GM23338 (cell line): ENCODE results near the gene NANOGP8. TPM values are rescaled to one million over a fixed set of nuclear protein-coding genes. Genes with fewer than 3 reads are reported as not detected.
"Not testable (repeated sequence)": the region's sequence is repeated elsewhere in the genome, so short reads cannot be mapped to it uniquely, and the experiment has no call there.

Experiments
- ATAC-seq: fragments of 200-7000 bp; cut with Tn5 transposase; 3 replicates; pipeline ENCODE4 v1.9.1; 2020
- DNase-seq: peaks from one replicate; pipeline ENCODE4 v3.0.0-alpha.2; 2015; ENCODE audit warnings: low spot score
- H2AFZ ChIP-seq: fragments of 200-600 bp; sonication (generic); 2 replicates; pipeline ENCODE4 v1.8.0; 2016; ENCODE audit warnings: antibody characterized with exemption, mild to moderate bottlenecking, moderate library complexity
- H3F3A ChIP-seq: fragments of 200-600 bp; sonication (generic); replicated peaks from 2 replicates; pipeline ENCODE4 v1.8.0; 2017; ENCODE audit warnings: antibody characterized with exemption, mixed run types, low read depth
- H3K27ac ChIP-seq: fragments of 200-600 bp; sonication (generic); 2 replicates; pipeline ENCODE4 v1.6.1; 2016; ENCODE audit warnings: low read depth
- H3K27me3 ChIP-seq: fragments of 200-600 bp; sonication (generic); 2 replicates; pipeline ENCODE4 v1.8.0; 2016; ENCODE audit warnings: mild to moderate bottlenecking, mixed run types, moderate library complexity; ENCODE audit not compliant: insufficient read depth
- H3K36me3 ChIP-seq: fragments of 200-600 bp; sonication (generic); 2 replicates; pipeline ENCODE4 v1.8.0; 2016; ENCODE audit warnings: mild to moderate bottlenecking; ENCODE audit not compliant: insufficient read depth
- H3K4me1 ChIP-seq: fragments of 200-600 bp; sonication (generic); 2 replicates; pipeline ENCODE4 v1.8.0; 2016; ENCODE audit warnings: mild to moderate bottlenecking, moderate library complexity; ENCODE audit not compliant: insufficient read depth
- H3K4me2 ChIP-seq: fragments of 200-600 bp; sonication (generic); 2 replicates; pipeline ENCODE4 v1.7.1; 2017; ENCODE audit warnings: mixed run types
- H3K4me3 ChIP-seq: fragments of 200-600 bp; sonication (generic); 2 replicates; pipeline ENCODE4 v1.6.1; 2016; ENCODE audit warnings: mixed run types
- H3K79me2 ChIP-seq: fragments of 200-600 bp; sonication (generic); replicated peaks from 2 replicates; pipeline ENCODE4 v1.8.0; 2017; ENCODE audit warnings: mild to moderate bottlenecking; ENCODE audit not compliant: insufficient read depth
- H3K9me2 ChIP-seq: fragments of 200-600 bp; sonication (generic); 2 replicates; pipeline ENCODE4 v1.8.0; 2017; ENCODE audit not compliant: insufficient read depth
- H4K20me1 ChIP-seq: fragments of 200-600 bp; sonication (generic); replicated peaks from 2 replicates; pipeline ENCODE4 v1.8.0; 2017; ENCODE audit warnings: mild to moderate bottlenecking; ENCODE audit not compliant: insufficient read depth
- H3K27ac Mint-ChIP-seq: 2 replicates; pipeline ENCODE4 v1.8.0; 2020; ENCODE audit warnings: inconsistent platforms, mild to moderate bottlenecking, moderate library complexity, mixed read lengths
- H3K27me3 Mint-ChIP-seq: 3 replicates; pipeline ENCODE4 v1.8.0; 2022; ENCODE audit warnings: low read depth, mild to moderate bottlenecking, moderate library complexity, mixed read lengths, inconsistent platforms; ENCODE audit not compliant: insufficient read depth, poor library complexity
- H3K36me3 Mint-ChIP-seq: 3 replicates; pipeline ENCODE4 v1.8.0; 2021; ENCODE audit warnings: low read depth, mild to moderate bottlenecking, inconsistent platforms, moderate library complexity, mixed read lengths
- H3K4me1 Mint-ChIP-seq: 3 replicates; pipeline ENCODE4 v1.8.0; 2020; ENCODE audit warnings: mild to moderate bottlenecking, inconsistent platforms, mixed read lengths
- H3K4me3 Mint-ChIP-seq: 3 replicates; pipeline ENCODE4 v1.8.0; 2021; ENCODE audit warnings: moderate library complexity, mild to moderate bottlenecking, inconsistent platforms, mixed read lengths
- H3K9me3 Mint-ChIP-seq: 3 replicates; pipeline ENCODE4 v1.8.0; 2020; ENCODE audit warnings: moderate library complexity, mild to moderate bottlenecking, inconsistent platforms, mixed read lengths
- ETS1 ChIP-seq: IDR thresholded peaks from 2 replicates; pipeline ENCODE4 v1.6.1; 2016; ENCODE audit warnings: antibody characterized with exemption
- EZH2 ChIP-seq: fragments of 200-600 bp; sonication (generic); IDR thresholded peaks from one replicate; pipeline ENCODE4 v1.8.0; 2017; ENCODE audit warnings: antibody characterized with exemption, mild to moderate bottlenecking, low read depth; ENCODE audit not compliant: unreplicated experiment
- REST ChIP-seq: IDR thresholded peaks from one replicate; pipeline ENCODE4 v1.6.1; 2018; ENCODE audit warnings: antibody characterized with exemption; ENCODE audit not compliant: unreplicated experiment
- STAT1 ChIP-seq: IDR thresholded peaks from one replicate; pipeline ENCODE4 v1.6.1; 2016; ENCODE audit warnings: antibody characterized with exemption; ENCODE audit not compliant: unreplicated experiment
- ZNF331 ChIP-seq: fragments of 250-450 bp; sonication (Bioruptor Pico); IDR thresholded peaks from 2 replicates; pipeline ENCODE4 v1.5.0; 2020; ENCODE audit warnings: low read depth, mild to moderate bottlenecking, moderate library complexity
- polyA plus RNA-seq: library from polyadenylated mRNA; unstranded; fragments of >200 nt; fragmentation: Nextera tagmentation; extraction: Ambion mirVana; gene quantifications from 2 replicates; pipeline ENCODE4 v1.2.1, GENCODE V29; 2016
- total RNA-seq: library from RNA; depleted of rRNA; stranded (reverse); fragments of >200 nt; shearing (Covaris generic); gene quantifications from 2 replicates; pipeline ENCODE4 v1.2.3, GENCODE V29; 2014

Gene NANOGP8
- total and polyA plus RNA-seq, 2 experiments from 2014 or later = 8.5 to 53.4 TPM

GRCh38 chr15:35087759-35088158 is 2.7 kb upstream of the NANOGP8 start (continued):
- no peak for TF ChIP-seq STAT1
- no peak for TF ChIP-seq ZNF331 (CRISPR knock-in tag)
- TF ChIP-seq ETS1 = no peak
- TF ChIP-seq EZH2 = no peak
- TF ChIP-seq REST = no peak

- H3F3A ChIP-seq = not testable (repeated sequence)
Measured at GRCh38 chr15:35082371-35083348, 2.4 kb downstream of the NANOGP8 start.

GRCh38 chr15:35081626-35082365 is 3.3 kb downstream of the NANOGP8 start:
- not testable (repeated sequence) for H3K4me3 ChIP-seq, H3K4me3 Mint-ChIP-seq, H4K20me1 ChIP-seq, DNase-seq, H3K36me3 ChIP-seq, H3K27me3 ChIP-seq, H3F3A ChIP-seq, ATAC-seq, H3K27ac ChIP-seq, H3K27ac Mint-ChIP-seq, H3K79me2 ChIP-seq, H3K4me1 Mint-ChIP-seq, H3K4me1 ChIP-seq, H3K27me3 Mint-ChIP-seq, H3K4me2 ChIP-seq, H2AFZ ChIP-seq, H3K9me2 ChIP-seq
- Mint-ChIP-seq H3K36me3 (peaks cover 32% of the 10 kb centered on the region), H3K9me3 (peaks cover 26% of the 10 kb centered on the region)

More at GRCh38 chr15:35082371-35083348, 2.4 kb downstream of the NANOGP8 start:
- Mint-ChIP-seq H3K9me3 (peaks cover 26% of the 10 kb centered on the region), H3K36me3 (peaks cover 32% of the 10 kb centered on the region)
- not testable (repeated sequence) for H3K4me1 ChIP-seq, H3K27me3 Mint-ChIP-seq, H3K4me1 Mint-ChIP-seq, H2AFZ ChIP-seq, H3K36me3 ChIP-seq, H3K27ac ChIP-seq, H3K9me2 ChIP-seq, ATAC-seq, DNase-seq, H3K27me3 ChIP-seq, H4K20me1 ChIP-seq, H3K79me2 ChIP-seq, H3K4me3 Mint-ChIP-seq, H3K4me3 ChIP-seq, H3K4me2 ChIP-seq, H3K27ac Mint-ChIP-seq
